Right renal pelvis (tissue), 4 donors: Measurements from ENCODE around the gene CD58. TPM values are rescaled to one million over a fixed set of nuclear protein-coding genes. Genes with fewer than 3 reads are reported as not detected.

Source experiments
- DNase-seq, 4 donors: peaks; one replicate each; pipeline ENCODE4 v3.0.0-alpha.2; 2013; ENCODE audit warnings: low read depth in 4 of 4, low spot score in 3 of 4, missing footprints in 1 of 4
- polyA plus RNA-seq, 4 donors: library from polyadenylated mRNA; unstranded; fragments of 120-200 nt; gene quantifications; one replicate each; pipeline ENCODE4 v1.2.1, GENCODE V29; 2013; ENCODE audit not compliant: insufficient read length in 4 of 4

The CD58 gene
- polyA plus RNA-seq, 4 donors, result 14.3 to 22.3 (median 18.8) TPM

GRCh38 chr1:116553386-116554115 is 17.3 kb downstream of the CD58 start:
- DNase-seq, result no peak

- DNase-seq, result no peak
These were observed 24.4 kb downstream of the CD58 start for GRCh38 chr1:116546354-116546977.

GRCh38 chr1:116545359-116545705 is 25.5 kb downstream of the CD58 start:
- no peak for DNase-seq

GRCh38 chr1:116544588-116545358 is 26.1 kb downstream of the CD58 start:
- no peak for DNase-seq

GRCh38 chr1:116540088-116540487 is 30.7 kb downstream of the CD58 start:
- DNase-seq, result no peak

- DNase-seq, result no peak
These were observed 32.3 kb downstream of the CD58 start for GRCh38 chr1:116538544-116538943.

- no peak for DNase-seq
These were observed 32.9 kb downstream of the CD58 start for GRCh38 chr1:116537898-116538297.

- no peak for DNase-seq
These were observed 33.6 kb downstream of the CD58 start for GRCh38 chr1:116537040-116537831.

- no peak for DNase-seq
These were observed 36.6 kb downstream of the CD58 start for GRCh38 chr1:116534014-116534739.

GRCh38 chr1:116533429-116533820 is 37.4 kb downstream of the CD58 start:
- DNase-seq, result no peak

GRCh38 chr1:116532671-116533428 is 38.0 kb downstream of the CD58 start:
- no peak for DNase-seq

GRCh38 chr1:116531917-116532316 is 38.9 kb downstream of the CD58 start:
- DNase-seq, result no peak

GRCh38 chr1:116529681-116530080 is 41.1 kb downstream of the CD58 start:
- DNase-seq, result no peak

GRCh38 chr1:116529199-116529631 is 41.6 kb downstream of the CD58 start:
- DNase-seq, result no peak

GRCh38 chr1:116528329-116529083 is 42.3 kb downstream of the CD58 start:
- DNase-seq, result no peak

GRCh38 chr1:116525440-116525839 is 45.4 kb downstream of the CD58 start:
- DNase-seq, result no peak

- DNase-seq, result no peak
These were observed 49.6 kb downstream of the CD58 start for GRCh38 chr1:116521186-116521585.

GRCh38 chr1:116518400-116518799 is 52.4 kb downstream of the CD58 start:
- no peak for DNase-seq

- no peak for DNase-seq
These were observed 54.2 kb downstream of the CD58 start for GRCh38 chr1:116516631-116517030.
